Subcutaneous adipose tissue (tissue), 4 donors: ENCODE data around the gene TPGS1. TPM values are rescaled to one million over a fixed set of nuclear protein-coding genes. Genes with fewer than 3 reads are reported as not detected.

Experiments
- total RNA-seq, 4 donors: library from RNA; depleted of rRNA; stranded (reverse); fragments of >200 nt; gene quantifications; one replicate each; pipeline ENCODE4 v1.1.0, GENCODE V29; 2016
- TF ChIP-seq, protein P1 (sequence below): fragments of 450-650 bp; IDR thresholded peaks from one replicate; pipeline ENCODE4 v1.5.1; 2016; ENCODE audit warnings: low read depth, mild to moderate bottlenecking, control low read depth, antibody characterized with exemption, moderate library complexity

TPGS1 gene
- total RNA-seq, 4 donors from 2014 or later: 9.1 to 54.1 (median 41.5) TPM

DNA sequence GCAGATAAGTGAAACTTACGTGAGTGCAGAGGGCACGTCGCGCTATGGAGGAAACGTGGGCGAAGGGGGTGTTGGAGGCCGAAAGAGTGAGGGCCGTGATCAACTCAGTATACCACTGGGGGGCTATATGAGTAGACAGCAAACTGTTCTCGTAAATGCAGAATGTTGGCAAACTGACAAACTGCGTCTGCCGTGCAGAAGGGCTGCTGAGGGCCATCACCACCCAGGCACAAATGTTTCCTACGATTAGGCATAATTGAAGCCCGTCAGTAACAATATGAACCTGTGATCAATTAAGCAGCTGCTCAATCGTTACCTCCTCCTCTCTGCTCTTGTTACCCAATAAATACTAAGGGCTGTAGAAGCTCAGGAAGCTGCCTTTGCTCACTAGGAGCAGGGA lies 28.3 kb upstream of the TPGS1 start:
- TF ChIP-seq, protein P1, sequence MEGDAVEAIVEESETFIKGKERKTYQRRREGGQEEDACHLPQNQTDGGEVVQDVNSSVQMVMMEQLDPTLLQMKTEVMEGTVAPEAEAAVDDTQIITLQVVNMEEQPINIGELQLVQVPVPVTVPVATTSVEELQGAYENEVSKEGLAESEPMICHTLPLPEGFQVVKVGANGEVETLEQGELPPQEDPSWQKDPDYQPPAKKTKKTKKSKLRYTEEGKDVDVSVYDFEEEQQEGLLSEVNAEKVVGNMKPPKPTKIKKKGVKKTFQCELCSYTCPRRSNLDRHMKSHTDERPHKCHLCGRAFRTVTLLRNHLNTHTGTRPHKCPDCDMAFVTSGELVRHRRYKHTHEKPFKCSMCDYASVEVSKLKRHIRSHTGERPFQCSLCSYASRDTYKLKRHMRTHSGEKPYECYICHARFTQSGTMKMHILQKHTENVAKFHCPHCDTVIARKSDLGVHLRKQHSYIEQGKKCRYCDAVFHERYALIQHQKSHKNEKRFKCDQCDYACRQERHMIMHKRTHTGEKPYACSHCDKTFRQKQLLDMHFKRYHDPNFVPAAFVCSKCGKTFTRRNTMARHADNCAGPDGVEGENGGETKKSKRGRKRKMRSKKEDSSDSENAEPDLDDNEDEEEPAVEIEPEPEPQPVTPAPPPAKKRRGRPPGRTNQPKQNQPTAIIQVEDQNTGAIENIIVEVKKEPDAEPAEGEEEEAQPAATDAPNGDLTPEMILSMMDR: no peak

DNA sequence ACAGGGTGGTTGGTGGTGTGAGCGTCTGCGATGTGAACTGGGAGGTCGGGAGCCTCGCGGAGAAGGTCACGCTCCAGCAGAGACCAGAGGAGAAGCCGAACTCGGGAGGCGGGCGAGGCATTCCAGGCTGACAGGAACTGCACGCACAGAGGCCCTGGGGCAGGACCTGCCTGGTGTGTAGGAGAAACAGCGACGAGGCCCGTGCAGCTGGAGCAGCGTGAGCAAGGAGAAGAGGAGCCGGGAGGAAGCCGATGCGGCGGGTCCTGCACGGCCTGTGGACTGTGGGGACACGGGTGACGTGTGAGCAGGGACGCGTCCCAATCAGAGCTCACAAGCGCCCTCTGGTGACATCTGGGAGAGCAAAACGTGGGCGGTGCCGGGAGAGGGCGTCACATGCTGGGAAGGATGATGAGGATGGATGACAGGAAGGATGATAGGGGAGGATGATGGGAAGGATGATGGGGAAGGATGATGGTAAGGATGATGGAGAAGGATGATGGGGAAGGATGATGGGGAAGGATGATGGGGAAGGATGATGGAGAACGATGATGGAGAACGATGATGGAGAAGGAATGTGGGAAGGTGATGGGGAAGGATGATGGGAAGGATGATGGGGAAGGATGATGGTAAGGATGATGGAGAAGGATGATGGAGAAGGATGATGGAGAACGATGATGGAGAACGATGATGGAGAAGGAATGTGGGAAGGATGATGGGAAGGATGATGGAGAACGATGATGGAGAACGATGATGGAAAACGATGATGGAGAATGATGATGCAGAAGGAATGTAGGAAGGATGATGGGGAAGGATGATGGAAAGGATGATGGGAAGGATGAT lies 27.1 kb upstream of the TPGS1 start:
- TF ChIP-seq, protein P1: no peak

DNA sequence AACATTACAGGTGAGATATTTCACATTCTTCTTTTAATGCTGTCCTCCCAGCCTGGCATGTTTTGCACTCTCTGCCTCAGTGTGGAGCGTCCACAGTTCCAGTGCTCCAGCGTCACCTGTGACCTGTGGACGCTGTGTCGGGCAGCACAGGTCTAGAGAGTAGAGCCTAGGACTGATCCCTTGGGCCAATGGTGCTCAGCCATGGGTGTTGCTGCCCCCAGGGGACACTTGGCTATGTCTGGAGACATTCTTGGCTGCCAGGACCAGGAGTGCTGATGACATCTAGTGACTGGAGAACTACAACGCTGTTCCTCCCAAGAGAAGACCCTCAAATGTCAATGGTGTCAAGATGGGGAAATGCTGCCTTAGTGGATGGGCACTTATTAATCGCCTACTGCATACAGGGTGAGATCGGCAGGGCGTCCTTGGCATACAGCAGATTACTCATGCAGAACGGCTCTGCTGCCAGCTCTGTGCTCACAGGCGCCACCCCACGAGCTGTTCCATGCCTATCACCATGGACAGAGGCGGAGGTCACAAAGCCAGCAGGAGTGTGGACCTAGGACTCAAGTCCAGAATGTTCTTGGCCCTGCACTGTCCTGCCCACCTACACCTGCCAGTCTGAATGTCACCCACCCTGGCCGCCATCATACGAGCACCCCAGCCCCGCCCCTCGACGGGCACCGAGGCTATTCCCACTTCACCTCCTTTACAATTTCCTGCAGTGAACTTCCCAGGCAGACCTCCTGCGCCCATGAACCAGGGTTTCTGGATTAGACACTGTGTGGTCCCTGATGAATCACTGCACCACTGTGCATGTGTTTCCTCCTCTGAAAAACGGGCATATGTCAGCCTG lies 24.9 kb upstream of the TPGS1 start:
- TF ChIP-seq, protein P1: no peak

DNA sequence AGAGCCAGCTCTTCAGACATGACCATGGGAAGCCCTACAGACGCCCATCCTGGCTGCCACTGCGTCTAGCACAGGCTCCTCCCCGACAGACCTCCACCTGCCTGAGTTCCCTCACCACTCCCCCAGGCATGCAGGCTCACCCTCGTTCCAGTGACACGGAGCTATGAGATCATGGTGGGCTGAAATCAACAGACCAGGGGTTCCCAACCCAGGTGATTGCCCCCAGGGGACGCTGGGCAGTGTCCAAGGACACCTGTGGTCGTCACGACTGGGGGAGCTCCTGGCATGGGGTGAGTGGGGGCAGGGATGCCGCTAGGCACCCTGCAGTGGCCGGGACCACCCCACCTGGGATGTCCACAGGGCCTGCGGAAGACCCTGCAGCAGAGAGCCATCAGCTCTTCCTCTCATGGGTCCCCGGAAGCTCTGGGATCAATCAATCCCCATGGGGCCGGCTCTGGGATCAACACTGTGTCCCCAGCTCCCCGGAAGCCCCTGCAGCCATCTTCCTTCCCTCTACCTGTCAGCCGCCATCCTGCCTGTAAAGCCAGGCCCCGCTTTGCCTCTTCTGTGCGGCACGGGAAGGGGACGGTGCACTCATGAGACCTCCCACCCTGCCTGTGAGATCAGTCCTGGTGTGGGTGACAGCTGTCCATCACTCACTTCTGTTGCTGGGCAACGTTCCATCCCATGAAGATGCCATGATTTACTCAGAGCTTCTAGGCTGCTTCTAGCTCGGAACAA lies 23.8 kb upstream of the TPGS1 start:
- TF ChIP-seq, protein P1: no peak

DNA sequence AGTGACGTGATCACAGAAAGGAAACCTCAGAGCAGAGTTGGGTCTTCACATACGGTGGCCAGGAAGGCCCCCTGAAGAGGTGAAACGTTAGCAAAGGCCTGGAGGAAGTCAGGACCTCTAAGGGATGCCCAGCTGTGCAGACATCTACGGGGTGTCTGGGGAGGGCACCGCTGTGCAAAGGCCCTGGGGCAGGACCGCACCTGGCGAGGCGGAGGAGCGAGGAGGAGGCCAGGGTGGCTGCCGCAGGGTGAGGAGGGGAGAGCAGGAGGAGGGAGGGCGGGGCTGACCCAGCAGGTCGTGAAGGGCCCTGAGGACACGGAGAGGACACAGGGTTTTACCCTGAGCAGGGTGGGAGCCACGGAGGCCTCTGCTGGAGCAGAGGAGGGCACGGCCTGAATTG lies 22.8 kb upstream of the TPGS1 start:
- TF ChIP-seq, protein P1: no peak

DNA sequence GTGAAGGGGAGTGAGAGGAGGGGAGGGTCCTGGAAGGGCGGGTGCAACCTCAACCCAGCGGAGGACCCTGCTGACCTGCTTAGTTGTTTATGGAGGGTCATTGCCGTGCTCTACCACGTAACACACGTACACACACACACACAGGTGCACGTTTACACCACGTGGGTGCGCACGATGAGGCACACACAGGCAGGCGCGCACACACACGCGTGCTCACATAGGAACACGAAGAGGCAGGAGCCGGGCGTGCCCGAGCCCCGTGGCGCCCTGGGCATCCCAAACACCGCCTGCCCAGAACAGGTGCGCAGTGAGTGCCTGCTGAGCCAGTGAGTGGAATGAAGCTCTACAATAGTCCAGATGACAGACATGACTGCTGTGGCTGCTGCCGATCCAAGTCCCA lies 22.2 kb upstream of the TPGS1 start:
- TF ChIP-seq, protein P1: no peak
